Measurements from ENCODE around the gene WNT7B. TPM values are rescaled to one million over a fixed set of nuclear protein-coding genes. Genes with fewer than 3 reads are reported as not detected.

Gene WNT7B
- total and polyA plus RNA-seq, 7 donors: not detected

DNA sequence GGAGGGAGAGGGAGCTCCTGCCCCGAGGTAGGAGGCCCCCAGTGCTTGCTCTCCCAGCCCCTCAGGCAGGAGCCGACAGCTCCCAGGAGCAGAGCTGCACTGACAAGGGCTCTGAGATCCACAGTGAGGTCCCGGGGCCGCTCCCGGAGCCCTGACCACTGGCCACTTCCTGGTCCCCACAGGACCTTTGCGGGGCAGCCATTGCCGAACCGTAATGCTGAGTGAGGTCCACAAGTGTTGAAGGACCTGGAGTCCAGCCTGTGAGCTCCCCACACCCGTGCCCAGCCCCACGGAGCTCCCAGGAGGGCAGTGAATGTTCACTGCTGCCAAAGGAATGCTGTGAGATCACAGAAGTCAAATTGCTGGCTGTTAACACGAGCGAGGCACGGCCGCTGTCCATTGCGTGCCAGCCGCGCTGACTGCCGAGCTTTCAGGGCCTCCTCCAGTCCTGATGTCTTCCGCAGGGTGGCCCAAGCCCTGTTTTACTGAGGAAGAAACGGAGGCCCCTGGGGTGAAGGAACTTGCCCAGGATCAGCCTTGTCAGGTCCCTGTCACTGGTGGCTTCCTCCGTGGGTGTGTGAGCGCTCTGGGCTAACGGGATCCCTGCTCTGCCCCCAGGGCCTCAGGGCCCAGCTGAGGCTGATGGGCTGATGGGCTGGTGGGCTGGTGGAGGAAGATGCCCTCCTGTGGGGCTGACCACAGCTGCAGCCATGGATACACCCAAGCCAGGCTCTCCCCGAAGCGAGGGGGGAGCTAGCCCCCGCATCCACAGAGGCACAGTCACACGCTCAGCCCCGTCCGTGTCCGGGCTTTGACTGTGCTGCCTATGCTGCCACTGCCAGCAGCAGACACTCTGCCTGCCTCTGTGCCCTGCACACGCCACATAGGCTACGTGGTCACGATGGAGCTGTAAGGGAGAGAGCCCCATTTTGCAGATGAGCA lies 70.8 kb downstream of the WNT7B start:
- Histone ChIP-seq H3K9me3 (no peaks in the 10 kb centered on the region), H3K27me3 (peaks cover 0 to 14% (median 0%) of the 10 kb centered on the region in 3 donors), H3K4me1 (peaks cover 0 to 23% (median 19%) of the 10 kb centered on the region in 4 donors), H3K27ac (peak overlapping the region in 1 of 4 donors; percentile 20), H3K36me3 (no peaks in the 10 kb centered on the region), H3K4me3 (no peak overlapping the region)
- DNase-seq: no peak
- TF ChIP-seq, protein P1, sequence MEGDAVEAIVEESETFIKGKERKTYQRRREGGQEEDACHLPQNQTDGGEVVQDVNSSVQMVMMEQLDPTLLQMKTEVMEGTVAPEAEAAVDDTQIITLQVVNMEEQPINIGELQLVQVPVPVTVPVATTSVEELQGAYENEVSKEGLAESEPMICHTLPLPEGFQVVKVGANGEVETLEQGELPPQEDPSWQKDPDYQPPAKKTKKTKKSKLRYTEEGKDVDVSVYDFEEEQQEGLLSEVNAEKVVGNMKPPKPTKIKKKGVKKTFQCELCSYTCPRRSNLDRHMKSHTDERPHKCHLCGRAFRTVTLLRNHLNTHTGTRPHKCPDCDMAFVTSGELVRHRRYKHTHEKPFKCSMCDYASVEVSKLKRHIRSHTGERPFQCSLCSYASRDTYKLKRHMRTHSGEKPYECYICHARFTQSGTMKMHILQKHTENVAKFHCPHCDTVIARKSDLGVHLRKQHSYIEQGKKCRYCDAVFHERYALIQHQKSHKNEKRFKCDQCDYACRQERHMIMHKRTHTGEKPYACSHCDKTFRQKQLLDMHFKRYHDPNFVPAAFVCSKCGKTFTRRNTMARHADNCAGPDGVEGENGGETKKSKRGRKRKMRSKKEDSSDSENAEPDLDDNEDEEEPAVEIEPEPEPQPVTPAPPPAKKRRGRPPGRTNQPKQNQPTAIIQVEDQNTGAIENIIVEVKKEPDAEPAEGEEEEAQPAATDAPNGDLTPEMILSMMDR (IDR thresholded peaks at IDR 0.05): no peak
- TF ChIP-seq EP300 (IDR thresholded peaks at IDR 0.05) (no peak), POLR2AphosphoS5 (IDR thresholded peaks at IDR 0.05) (no peak), POLR2A (IDR thresholded peaks at IDR 0.05) (no peak)
- intact Hi-C loops (cut with DNase I): no loop called here
- WGBS, 2 donors: 48 to 67% methylated on average over 33 of the region's 33 CpGs

DNA sequence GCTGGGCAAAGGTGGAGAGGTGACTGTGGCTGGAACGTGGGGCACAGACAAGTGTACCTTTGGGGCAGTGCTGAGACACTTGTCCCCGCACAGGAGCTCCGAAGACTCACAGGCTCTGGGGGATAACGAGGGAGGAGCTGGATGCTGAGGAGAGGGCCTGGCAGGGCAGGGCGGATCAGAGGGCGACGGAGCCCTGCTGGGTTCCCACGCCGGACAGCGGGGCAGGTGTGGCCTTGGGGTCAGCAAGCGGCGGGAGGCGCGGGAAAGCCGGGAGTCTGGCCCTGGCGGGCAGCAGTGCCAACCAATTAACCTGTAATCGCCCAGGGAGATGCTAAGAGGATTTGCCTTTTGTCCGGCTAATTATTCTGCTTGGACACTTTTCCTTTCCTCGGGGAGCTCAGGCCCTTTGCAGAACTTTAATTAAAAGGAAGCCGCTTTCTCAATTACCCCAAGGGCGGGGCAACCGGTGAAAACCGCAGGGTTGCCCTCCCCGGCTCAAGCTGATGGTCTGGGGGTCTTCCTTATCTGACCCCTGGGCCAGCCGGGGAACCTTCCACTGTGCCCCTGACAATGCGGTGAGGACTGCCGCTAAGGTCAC lies 71.5 kb downstream of the WNT7B start:
- TF ChIP-seq POLR2A (IDR thresholded peaks at IDR 0.05): no peak
- TF ChIP-seq, protein P1 (IDR thresholded peaks at IDR 0.05): no peak
- TF ChIP-seq EP300 (IDR thresholded peaks at IDR 0.05): no peak
- no peak for TF ChIP-seq POLR2AphosphoS5 (IDR thresholded peaks at IDR 0.05)
- 48 to 70% methylated on average over 27 of the region's 27 CpGs for WGBS, 2 donors
- Histone ChIP-seq H3K4me1 (peaks cover 0 to 23% (median 19%) of the 10 kb centered on the region in 4 donors), H3K27me3 (peaks cover 0 to 14% (median 0%) of the 10 kb centered on the region in 3 donors), H3K4me3 (no peak overlapping the region), H3K27ac (peak overlapping the region in 1 of 4 donors; percentile 20), H3K9me3 (no peaks in the 10 kb centered on the region), H3K36me3 (no peaks in the 10 kb centered on the region)
- DNase-seq: no peak
- intact Hi-C loops (cut with DNase I): no loop called here

DNA sequence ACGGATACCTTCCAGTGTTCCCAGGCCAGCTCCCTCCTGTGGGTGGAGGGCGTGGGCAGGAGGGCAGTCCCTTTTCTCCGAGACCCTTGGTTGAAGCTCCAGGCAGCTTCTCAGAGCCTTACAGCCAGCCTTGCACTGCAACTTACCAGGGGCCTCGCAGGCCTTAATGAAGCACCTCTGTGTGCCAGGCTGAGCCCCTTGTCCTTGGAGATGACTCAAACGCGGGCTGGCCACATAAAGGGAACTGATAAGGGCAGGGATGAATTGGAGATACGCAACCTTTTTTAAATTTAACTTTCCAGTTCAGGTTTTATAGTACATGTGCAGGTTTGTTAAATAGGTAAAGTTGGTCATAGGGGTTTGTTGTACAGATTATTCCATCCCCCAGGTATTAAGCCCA lies 72.7 kb downstream of the WNT7B start:
- 56 to 78% methylated on average over 7 of the region's 7 CpGs for WGBS, 2 donors
- TF ChIP-seq POLR2A (IDR thresholded peaks at IDR 0.05): no peak
- no peak for TF ChIP-seq EP300 (IDR thresholded peaks at IDR 0.05)
- TF ChIP-seq, protein P1 (IDR thresholded peaks at IDR 0.05): no peak
- no peak for TF ChIP-seq POLR2AphosphoS5 (IDR thresholded peaks at IDR 0.05)
- no peak for DNase-seq
- no peak overlapping the region for H3K27ac ChIP-seq
- peaks cover 0 to 14% (median 0%) of the 10 kb centered on the region in 3 donors for H3K27me3 ChIP-seq
- H3K4me1 ChIP-seq: peaks cover 0 to 23% (median 19%) of the 10 kb centered on the region in 4 donors
- no peaks in the 10 kb centered on the region for H3K36me3 ChIP-seq
- intact Hi-C loops (cut with DNase I): no loop called here
- H3K4me3 ChIP-seq: no peak overlapping the region
- H3K9me3 ChIP-seq: no peaks in the 10 kb centered on the region

DNA sequence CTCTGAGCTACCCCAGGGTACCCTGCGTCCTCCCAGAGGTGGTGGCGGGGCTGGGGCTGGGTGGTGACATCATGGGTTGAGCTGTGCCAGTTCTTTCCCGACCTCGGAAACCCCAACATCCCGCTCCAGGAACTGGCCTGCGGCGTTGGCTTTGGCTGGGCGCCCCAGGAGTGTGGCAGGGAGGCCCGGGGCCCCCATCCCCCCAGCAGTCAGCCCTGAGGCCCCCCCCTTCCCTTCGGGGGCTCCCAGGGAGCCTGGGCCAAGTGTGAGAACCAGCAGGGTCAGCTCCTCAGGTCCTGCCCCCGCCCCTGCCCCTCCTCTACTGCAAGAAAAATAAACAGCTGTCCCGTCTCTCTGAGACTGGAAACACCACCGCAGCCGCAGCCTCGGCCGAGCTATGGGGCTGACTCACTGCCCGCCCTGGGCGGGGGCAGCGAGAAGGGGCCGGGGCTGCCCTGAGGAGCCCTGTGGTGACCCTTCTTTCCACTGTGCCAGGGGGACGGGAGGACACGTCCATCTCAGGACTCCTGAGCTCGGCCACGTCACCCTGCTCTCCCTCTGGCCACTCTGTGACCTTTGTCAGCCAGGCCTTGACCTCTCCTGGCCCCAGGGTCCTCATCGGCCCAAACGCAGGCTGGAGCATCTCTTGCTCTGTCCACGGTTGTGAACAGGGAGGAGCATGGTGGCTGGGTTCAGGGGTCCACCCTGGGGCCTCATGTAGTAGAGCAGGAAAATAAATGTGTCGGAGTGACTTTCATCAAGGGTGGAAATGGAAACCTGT lies 73.4 kb downstream of the WNT7B start:
- TF ChIP-seq POLR2AphosphoS5 (IDR thresholded peaks at IDR 0.05) (no peak), POLR2A (IDR thresholded peaks at IDR 0.05) (no peak), EP300 (IDR thresholded peaks at IDR 0.05) (no peak)
- TF ChIP-seq, protein P1 (IDR thresholded peaks at IDR 0.05): no peak
- Histone ChIP-seq H3K27ac (no peak overlapping the region), H3K9me3 (no peaks in the 10 kb centered on the region), H3K27me3 (peaks cover 0 to 16% (median 0%) of the 10 kb centered on the region in 3 donors), H3K4me3 (peak overlapping the region in 1 of 4 donors; percentile 19), H3K4me1 (peaks cover 0 to 23% (median 19%) of the 10 kb centered on the region in 4 donors), H3K36me3 (no peaks in the 10 kb centered on the region)
- 14 to 20% methylated on average over 28 of the region's 28 CpGs for WGBS, 2 donors
- intact Hi-C loops (cut with DNase I): no loop called here
- no peak for DNase-seq
